Parathyroid adenoma (tissue), 2 donors: ENCODE measurements around the gene PCDHGA3.
"Not testable (repeated sequence)": the region's sequence is repeated elsewhere in the genome, so short reads cannot be mapped to it uniquely, and the experiment has no call there.

Experiments used
- H2AFZ ChIP-seq: fragments of 300-600 bp; sonication (generic); one replicate; pipeline ENCODE4 v1.7.0; 2017; ENCODE audit warnings: antibody characterized with exemption, mild to moderate bottlenecking
- H3K27ac ChIP-seq: fragments of 300-600 bp; sonication (generic); one replicate; pipeline ENCODE4 v1.7.0; 2017
- H3K27me3 ChIP-seq: fragments of 300-600 bp; sonication (generic); one replicate; pipeline ENCODE4 v1.7.0; 2017; ENCODE audit warnings: low read length; ENCODE audit not compliant: control insufficient read depth, insufficient read depth
- H3K36me3 ChIP-seq: fragments of 300-600 bp; sonication (generic); one replicate; pipeline ENCODE4 v1.7.0; 2017; ENCODE audit warnings: low read length; ENCODE audit not compliant: control insufficient read depth, insufficient read depth
- H3K4me1 ChIP-seq: fragments of 300-600 bp; sonication (generic); one replicate; pipeline ENCODE4 v1.7.0; 2017; ENCODE audit warnings: control low read depth
- H3K4me2 ChIP-seq: fragments of 300-600 bp; sonication (generic); one replicate; pipeline ENCODE4 v1.7.0; 2017; ENCODE audit warnings: low read length
- H3K4me3 ChIP-seq: fragments of 300-600 bp; sonication (generic); one replicate; pipeline ENCODE4 v1.7.0; 2017; ENCODE audit warnings: low read depth, low read length
- H3K79me2 ChIP-seq: fragments of 300-600 bp; sonication (generic); one replicate; pipeline ENCODE4 v1.7.0; 2017; ENCODE audit warnings: control low read depth
- H3K9ac ChIP-seq: fragments of 300-600 bp; sonication (generic); one replicate; pipeline ENCODE4 v1.7.0; 2017; ENCODE audit warnings: mild to moderate bottlenecking
- H3K9me3 ChIP-seq: fragments of 300-600 bp; sonication (generic); one replicate; pipeline ENCODE4 v1.7.0; 2017; ENCODE audit warnings: low read length; ENCODE audit not compliant: control insufficient read depth
- CTCF ChIP-seq: fragments of 300-600 bp; sonication (generic); IDR thresholded peaks from one replicate; pipeline ENCODE4 v1.7.0; 2017; ENCODE audit warnings: antibody characterized with exemption, mild to moderate bottlenecking
- donor health status: primary hyperparathyroidism.

The PCDHGA3 gene

DNA sequence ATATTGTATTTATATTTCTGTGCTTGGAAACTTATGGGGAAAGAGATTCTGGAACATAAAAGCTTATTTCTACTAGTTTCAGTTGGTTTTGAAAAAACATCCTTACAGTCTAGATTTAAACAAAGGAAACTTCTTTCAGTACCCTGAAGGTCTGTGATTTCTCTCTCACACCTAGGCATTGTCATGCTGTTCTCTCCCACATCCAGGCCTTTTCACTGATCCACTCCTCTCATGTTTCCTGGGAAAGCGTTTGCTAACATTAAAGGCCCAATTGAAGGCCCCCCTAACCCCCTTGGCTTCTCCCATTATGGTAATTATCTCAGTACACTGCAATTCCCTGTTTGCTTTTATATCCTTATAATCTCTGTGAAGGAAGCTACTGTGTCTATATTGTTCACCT, 856 bp upstream of the PCDHGA3 start:
- no peaks in the 10 kb centered on the region for H3K4me1 ChIP-seq

GRCh38 chr5:141343953-141344463, 379 bp downstream of the PCDHGA3 start:
- no peaks in the 10 kb centered on the region for H3K27me3 ChIP-seq
- H3K9me3 ChIP-seq: peaks cover 8% of the 10 kb centered on the region
- H3K4me2 ChIP-seq: no peak overlapping the region
- no peaks in the 10 kb centered on the region for H3K79me2 ChIP-seq
- no peaks in the 10 kb centered on the region for H3K4me1 ChIP-seq
- H3K9ac ChIP-seq: no peak overlapping the region
- no peak overlapping the region for H3K27ac ChIP-seq
- H2AFZ ChIP-seq: no peak overlapping the region
- no peaks in the 10 kb centered on the region for H3K36me3 ChIP-seq
- H3K4me3 ChIP-seq: no peak overlapping the region
- no peak for TF ChIP-seq CTCF

More for the DNA sequence above, 856 bp upstream of the PCDHGA3 start:
- TF ChIP-seq CTCF: no peak
- H3K9ac ChIP-seq: no peak overlapping the region
- no peak overlapping the region for H3K27ac ChIP-seq
- peaks cover 8% of the 10 kb centered on the region for H3K9me3 ChIP-seq
- no peak overlapping the region for H3K4me2 ChIP-seq
- H3K27me3 ChIP-seq: no peaks in the 10 kb centered on the region
- H2AFZ ChIP-seq: no peak overlapping the region
- peaks cover 3% of the 10 kb centered on the region for H3K36me3 ChIP-seq
- H3K79me2 ChIP-seq: no peaks in the 10 kb centered on the region
- no peak overlapping the region for H3K4me3 ChIP-seq

DNA sequence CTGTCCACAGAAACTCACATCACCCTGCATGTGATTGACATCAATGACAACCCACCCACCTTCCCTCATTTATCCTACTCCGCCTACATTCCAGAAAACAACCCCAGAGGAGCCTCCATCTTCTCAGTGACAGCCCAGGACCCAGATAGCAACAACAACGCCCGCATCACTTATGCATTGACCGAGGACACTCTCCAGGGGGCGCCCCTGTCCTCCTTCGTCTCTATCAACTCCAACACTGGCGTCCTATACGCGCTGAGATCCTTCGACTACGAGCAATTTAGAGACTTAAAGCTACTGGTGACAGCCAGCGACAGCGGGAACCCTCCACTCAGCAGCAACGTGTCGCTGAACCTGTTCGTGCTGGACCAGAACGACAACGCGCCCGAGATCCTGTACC, 1.7 kb downstream of the PCDHGA3 start:
- no peak overlapping the region for H3K9ac ChIP-seq
- H3K9me3 ChIP-seq: peaks cover 8% of the 10 kb centered on the region
- no peak for TF ChIP-seq CTCF
- no peaks in the 10 kb centered on the region for H3K27me3 ChIP-seq
- no peak overlapping the region for H2AFZ ChIP-seq
- H3K4me1 ChIP-seq: no peaks in the 10 kb centered on the region
- no peak overlapping the region for H3K27ac ChIP-seq
- no peaks in the 10 kb centered on the region for H3K79me2 ChIP-seq
- no peak overlapping the region for H3K4me2 ChIP-seq
- H3K36me3 ChIP-seq: no peaks in the 10 kb centered on the region
- H3K4me3 ChIP-seq: no peak overlapping the region

DNA sequence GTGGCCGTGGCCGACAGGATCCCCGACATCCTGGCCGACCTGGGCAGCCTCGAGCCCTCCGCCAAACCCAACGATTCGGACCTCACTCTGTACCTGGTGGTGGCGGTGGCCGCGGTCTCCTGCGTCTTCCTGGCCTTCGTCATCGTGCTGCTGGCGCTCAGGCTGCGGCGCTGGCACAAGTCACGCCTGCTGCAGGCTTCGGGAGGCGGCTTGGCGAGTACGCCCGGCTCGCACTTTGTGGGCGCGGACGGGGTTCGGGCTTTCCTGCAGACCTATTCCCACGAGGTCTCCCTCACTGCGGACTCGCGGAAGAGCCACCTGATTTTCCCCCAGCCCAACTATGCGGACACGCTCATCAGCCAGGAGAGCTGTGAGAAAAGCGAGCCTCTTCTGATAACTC, 2.4 kb downstream of the PCDHGA3 start:
- H3K4me2 ChIP-seq, H3K4me3 ChIP-seq, H3K36me3 ChIP-seq, H2AFZ ChIP-seq, H3K79me2 ChIP-seq, H3K27me3 ChIP-seq, H3K27ac ChIP-seq, H3K9ac ChIP-seq, H3K9me3 ChIP-seq, H3K4me1 ChIP-seq: not testable (repeated sequence)

GRCh38 chr5:141349917-141350619, 6.4 kb downstream of the PCDHGA3 start, which contains the start of gene PCDHGB1:
Gene PCDHGB1, plus strand, starts transcription at chr5:141350099. Its CDS starts 162 bp downstream, at chr5:141350261.
- TF ChIP-seq CTCF: no peak
- Histone ChIP-seq H3K4me1 (no peaks in the 10 kb centered on the region), H3K79me2 (no peaks in the 10 kb centered on the region), H3K4me3 (peak within 1 kb of the TSS; percentile 55), H3K27me3 (no peaks in the 10 kb centered on the region), H3K4me2 (peak within 1 kb of the TSS; percentile 73), H3K36me3 (no peaks in the 10 kb centered on the region), H2AFZ (no peak within 1 kb of the TSS), H3K9ac (no peak within 1 kb of the TSS), H3K9me3 (no peaks in the 10 kb centered on the region), H3K27ac (no peak within 1 kb of the TSS)
